Ovary (tissue), 3 donors: ENCODE results near the gene UMOD.

Experiments used
- CTCF ChIP-seq, 3 donors: fragments of 450-650 bp in 2 of 3; fragments of 200-600 bp in 1 of 3; IDR thresholded peaks; one replicate each; pipeline versions ENCODE4 v1.5.1 to v1.8.0; 2016 to 2022; ENCODE audit warnings: antibody characterized with exemption in 3 of 3, mild to moderate bottlenecking in 1 of 3
- EP300 ChIP-seq: sonication (generic); formaldehyde crosslinking; IDR thresholded peaks from one replicate; pipeline ENCODE4 v1.6.1; 2017; ENCODE audit warnings: antibody characterized with exemption
- POLR2A ChIP-seq: fragments of 450-650 bp; IDR thresholded peaks from one replicate; pipeline ENCODE4 v1.6.1; 2017; ENCODE audit warnings: antibody characterized with exemption, mild to moderate bottlenecking, moderate library complexity
- donor health status: DM: no; HTN: no; CAD: no.

GRCh38 chr16:20395946-20396345 is 43.4 kb upstream of the UMOD start:
- TF ChIP-seq CTCF (IDR thresholded peaks at IDR 0.05) (no peak), POLR2A (no peak), EP300 (no peak)
